VCaP (cell line): Measurements from ENCODE around the gene PSD4.

Source experiments
- H3K27ac ChIP-seq: fragments of 450-650 bp; 2 replicates; pipeline ENCODE4 v1.5.1; 2017
- TF ChIP-seq, protein P1 (sequence below): fragments of 450-650 bp; conservative IDR thresholded peaks from 2 replicates; pipeline ENCODE4 v1.5.1; 2017; ENCODE audit warnings: mild to moderate bottlenecking, moderate library complexity

The PSD4 gene

GRCh38 chr2:113178891-113179290 is 5.1 kb downstream of the PSD4 start:
- TF ChIP-seq, protein P1, sequence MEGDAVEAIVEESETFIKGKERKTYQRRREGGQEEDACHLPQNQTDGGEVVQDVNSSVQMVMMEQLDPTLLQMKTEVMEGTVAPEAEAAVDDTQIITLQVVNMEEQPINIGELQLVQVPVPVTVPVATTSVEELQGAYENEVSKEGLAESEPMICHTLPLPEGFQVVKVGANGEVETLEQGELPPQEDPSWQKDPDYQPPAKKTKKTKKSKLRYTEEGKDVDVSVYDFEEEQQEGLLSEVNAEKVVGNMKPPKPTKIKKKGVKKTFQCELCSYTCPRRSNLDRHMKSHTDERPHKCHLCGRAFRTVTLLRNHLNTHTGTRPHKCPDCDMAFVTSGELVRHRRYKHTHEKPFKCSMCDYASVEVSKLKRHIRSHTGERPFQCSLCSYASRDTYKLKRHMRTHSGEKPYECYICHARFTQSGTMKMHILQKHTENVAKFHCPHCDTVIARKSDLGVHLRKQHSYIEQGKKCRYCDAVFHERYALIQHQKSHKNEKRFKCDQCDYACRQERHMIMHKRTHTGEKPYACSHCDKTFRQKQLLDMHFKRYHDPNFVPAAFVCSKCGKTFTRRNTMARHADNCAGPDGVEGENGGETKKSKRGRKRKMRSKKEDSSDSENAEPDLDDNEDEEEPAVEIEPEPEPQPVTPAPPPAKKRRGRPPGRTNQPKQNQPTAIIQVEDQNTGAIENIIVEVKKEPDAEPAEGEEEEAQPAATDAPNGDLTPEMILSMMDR, result no peak
- H3K27ac ChIP-seq, result no peak overlapping the region

- no peak overlapping the region for H3K27ac ChIP-seq
- TF ChIP-seq, protein P1, result no peak
Measured at GRCh38 chr2:113179446-113180045, 5.8 kb downstream of the PSD4 start.

GRCh38 chr2:113180131-113180946 is 6.6 kb downstream of the PSD4 start:
- TF ChIP-seq, protein P1, result no peak
- H3K27ac ChIP-seq, result peak overlapping the region; percentile 79

DNA sequence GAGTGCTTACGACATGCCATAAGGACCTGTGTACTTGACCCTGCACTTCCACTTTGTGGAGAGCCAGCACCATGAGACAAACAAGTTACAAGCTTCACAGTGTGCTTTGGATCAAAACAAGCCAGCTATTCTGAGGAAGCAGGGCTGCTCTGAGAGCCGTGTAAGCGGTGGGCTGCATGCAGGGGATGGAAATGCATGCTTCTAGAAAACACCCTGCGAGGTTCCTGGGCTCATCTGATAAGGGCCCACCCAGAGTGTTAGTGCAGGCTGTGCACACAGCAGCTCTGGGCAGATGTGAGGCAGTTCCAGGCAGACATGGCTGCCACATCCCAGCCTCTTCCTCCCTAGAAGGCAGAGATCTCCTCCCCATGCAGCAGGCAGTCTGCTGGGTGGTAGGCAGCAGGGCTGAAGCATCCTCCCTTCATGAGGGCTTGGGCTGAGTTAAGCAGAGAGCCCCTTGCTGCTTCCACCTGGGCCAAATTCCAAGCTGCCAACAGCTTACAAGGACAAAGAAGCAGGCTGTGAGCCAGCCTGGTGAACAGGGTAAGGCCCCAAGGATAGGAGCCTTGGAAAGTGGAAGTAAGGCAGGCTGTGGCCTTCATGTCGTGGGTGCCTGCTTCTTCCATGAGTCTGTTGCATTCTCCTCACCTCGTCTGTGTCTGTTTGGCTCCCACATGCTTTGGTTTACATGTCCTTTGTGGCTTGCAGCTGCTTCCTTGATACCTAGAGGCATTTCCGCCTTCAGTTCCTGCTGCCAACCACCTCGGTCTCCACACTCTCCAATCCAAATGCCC is 7.7 kb downstream of the PSD4 start:
- peak overlapping the region; percentile 79 for H3K27ac ChIP-seq
- TF ChIP-seq, protein P1, result no peak

- peak overlapping the region; percentile 79; the same call in 1 of the 2 replicates for H3K27ac ChIP-seq
- TF ChIP-seq, protein P1, result no peak
Measured at GRCh38 chr2:113182471-113183260, 8.9 kb downstream of the PSD4 start.

DNA sequence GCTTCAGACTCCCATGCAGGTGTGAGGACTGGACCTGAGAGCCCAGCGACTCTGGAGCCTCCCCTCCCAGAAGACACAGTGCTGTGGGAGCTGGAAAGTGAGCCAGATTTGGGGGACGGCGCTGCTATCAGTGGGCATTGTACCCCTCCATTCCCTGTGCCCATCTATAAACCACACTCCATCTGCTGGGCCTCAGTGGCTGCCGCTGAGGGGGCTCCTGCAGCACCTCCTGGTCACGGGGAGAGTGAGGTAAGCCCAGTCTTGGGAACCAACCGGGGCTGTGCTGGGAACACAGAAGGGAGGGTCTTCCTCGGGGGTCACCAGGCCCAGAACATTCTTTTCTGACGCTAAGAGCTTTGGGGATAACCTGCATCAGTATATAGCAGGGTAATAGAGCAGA is 9.5 kb downstream of the PSD4 start:
- TF ChIP-seq, protein P1, result no peak
- H3K27ac ChIP-seq, result no peak overlapping the region
